Measurements from ENCODE around the gene MED26.

- TF ChIP-seq HIVEP1 (CRISPR knock-in tag; IDR thresholded peaks at IDR 0.05) (no peak), UBTF (IDR thresholded peaks at IDR 0.05; ENCODE audit: borderline replicate concordance in 1 of 2, low read depth in 2 of 2, low read length in 2 of 2) (no peak), CREM (IDR thresholded peaks at IDR 0.05; ENCODE audit: low read depth) (no peak), LARP7 (IDR thresholded peaks at IDR 0.05) (no peak), SMARCB1 (IDR thresholded peaks at IDR 0.05; ENCODE audit: insufficient read length, low read depth) (no peak), JUND (IDR thresholded peaks at IDR 0.05; ENCODE audit: borderline replicate concordance, low read depth, low read length) (no peak), JUND (tag; IDR thresholded peaks at IDR 0.05; ENCODE audit: borderline replicate concordance, low read depth, low read length) (no peak), HNRNPL (IDR thresholded peaks at IDR 0.05; ENCODE audit: low read depth, low read length) (no peak), ESRRB (CRISPR knock-in tag; IDR thresholded peaks at IDR 0.05; ENCODE audit: borderline replicate concordance) (no peak), PCBP2 (IDR thresholded peaks at IDR 0.05; ENCODE audit: low read depth, low read length, poor library complexity, severe bottlenecking) (no peak)
- TF ChIP-seq, protein P1, sequence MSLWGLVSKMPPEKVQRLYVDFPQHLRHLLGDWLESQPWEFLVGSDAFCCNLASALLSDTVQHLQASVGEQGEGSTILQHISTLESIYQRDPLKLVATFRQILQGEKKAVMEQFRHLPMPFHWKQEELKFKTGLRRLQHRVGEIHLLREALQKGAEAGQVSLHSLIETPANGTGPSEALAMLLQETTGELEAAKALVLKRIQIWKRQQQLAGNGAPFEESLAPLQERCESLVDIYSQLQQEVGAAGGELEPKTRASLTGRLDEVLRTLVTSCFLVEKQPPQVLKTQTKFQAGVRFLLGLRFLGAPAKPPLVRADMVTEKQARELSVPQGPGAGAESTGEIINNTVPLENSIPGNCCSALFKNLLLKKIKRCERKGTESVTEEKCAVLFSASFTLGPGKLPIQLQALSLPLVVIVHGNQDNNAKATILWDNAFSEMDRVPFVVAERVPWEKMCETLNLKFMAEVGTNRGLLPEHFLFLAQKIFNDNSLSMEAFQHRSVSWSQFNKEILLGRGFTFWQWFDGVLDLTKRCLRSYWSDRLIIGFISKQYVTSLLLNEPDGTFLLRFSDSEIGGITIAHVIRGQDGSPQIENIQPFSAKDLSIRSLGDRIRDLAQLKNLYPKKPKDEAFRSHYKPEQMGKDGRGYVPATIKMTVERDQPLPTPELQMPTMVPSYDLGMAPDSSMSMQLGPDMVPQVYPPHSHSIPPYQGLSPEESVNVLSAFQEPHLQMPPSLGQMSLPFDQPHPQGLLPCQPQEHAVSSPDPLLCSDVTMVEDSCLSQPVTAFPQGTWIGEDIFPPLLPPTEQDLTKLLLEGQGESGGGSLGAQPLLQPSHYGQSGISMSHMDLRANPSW (CRISPR knock-in tag; IDR thresholded peaks at IDR 0.05) = no peak
- TF ChIP-seq, protein P2, sequence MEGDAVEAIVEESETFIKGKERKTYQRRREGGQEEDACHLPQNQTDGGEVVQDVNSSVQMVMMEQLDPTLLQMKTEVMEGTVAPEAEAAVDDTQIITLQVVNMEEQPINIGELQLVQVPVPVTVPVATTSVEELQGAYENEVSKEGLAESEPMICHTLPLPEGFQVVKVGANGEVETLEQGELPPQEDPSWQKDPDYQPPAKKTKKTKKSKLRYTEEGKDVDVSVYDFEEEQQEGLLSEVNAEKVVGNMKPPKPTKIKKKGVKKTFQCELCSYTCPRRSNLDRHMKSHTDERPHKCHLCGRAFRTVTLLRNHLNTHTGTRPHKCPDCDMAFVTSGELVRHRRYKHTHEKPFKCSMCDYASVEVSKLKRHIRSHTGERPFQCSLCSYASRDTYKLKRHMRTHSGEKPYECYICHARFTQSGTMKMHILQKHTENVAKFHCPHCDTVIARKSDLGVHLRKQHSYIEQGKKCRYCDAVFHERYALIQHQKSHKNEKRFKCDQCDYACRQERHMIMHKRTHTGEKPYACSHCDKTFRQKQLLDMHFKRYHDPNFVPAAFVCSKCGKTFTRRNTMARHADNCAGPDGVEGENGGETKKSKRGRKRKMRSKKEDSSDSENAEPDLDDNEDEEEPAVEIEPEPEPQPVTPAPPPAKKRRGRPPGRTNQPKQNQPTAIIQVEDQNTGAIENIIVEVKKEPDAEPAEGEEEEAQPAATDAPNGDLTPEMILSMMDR (IDR thresholded peaks at IDR 0.05 in 2 of 3, conservative IDR thresholded peaks at IDR 0.05 in 1 of 3; ENCODE audit: insufficient read depth in 2 of 3, low read depth in 1 of 3, low read length in 3 of 3) = no peak
- TF ChIP-seq, protein P3, sequence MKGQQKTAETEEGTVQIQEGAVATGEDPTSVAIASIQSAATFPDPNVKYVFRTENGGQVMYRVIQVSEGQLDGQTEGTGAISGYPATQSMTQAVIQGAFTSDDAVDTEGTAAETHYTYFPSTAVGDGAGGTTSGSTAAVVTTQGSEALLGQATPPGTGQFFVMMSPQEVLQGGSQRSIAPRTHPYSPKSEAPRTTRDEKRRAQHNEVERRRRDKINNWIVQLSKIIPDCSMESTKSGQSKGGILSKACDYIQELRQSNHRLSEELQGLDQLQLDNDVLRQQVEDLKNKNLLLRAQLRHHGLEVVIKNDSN (CRISPR knock-in tag; IDR thresholded peaks at IDR 0.05) = no peak
Measured at GRCh38 chr19:16676101-16676798, 48.2 kb upstream of the MED26 start.

All from K562 (cell line).